K562 (cell line): ENCODE measurements around the gene TRIM10. TPM values are rescaled to one million over a fixed set of nuclear protein-coding genes. Genes with fewer than 3 reads are reported as not detected.

Source experiments
- ATAC-seq: fragments of 200-7000 bp; cut with Tn5 transposase; 3 replicates; pipeline ENCODE4 v1.9.1; 2020; ENCODE audit warnings: moderate library complexity
- BruUV-seq: library from RNA; stranded (reverse); fragments of 400-500 nt; replicated peaks from 2 replicates; lab custom pipeline; 2021; lab: Mats Ljungman, UMichigan
- CTCF ChIA-PET: fragments of 300-600 bp; formaldehyde crosslinking; extraction: SDS; loops from one replicate; lab custom pipeline; 2021; ENCODE audit warnings: low intra/inter-chr PET ratio; lab: Yijun Ruan, JAX
- POLR2A ChIA-PET: fragments of 300-600, 350-650 bp; sonication (Branson Sonifier 250); formaldehyde crosslinking; extraction: SDS; loops from one replicate; lab custom pipeline; 2021; ENCODE audit warnings: antibody characterized with exemption, inconsistent platforms; lab: Yijun Ruan, JAX
- DNase-seq, 4 experiments: peaks; one replicate each; pipeline versions ENCODE4 v3.0.0 to v3.0.0-alpha.2; 2011 to 2018; ENCODE audit warnings: low spot score in 3 of 4, mixed read lengths in 3 of 4; ENCODE audit errors: extremely low read depth in 1 of 4
- FAIRE-seq: peaks from 2 replicates; lab custom pipeline; 2011; peaks lifted over from hg19 to GRCh38; lab: Jason Lieb, UNC
- H2AFZ ChIP-seq: 2 replicates; pipeline ENCODE4 v1.6.0; 2011; ENCODE audit warnings: low read depth, low read length, control low read depth, inconsistent platforms
- H3K27ac ChIP-seq: fragments of 200-600 bp; 3 replicates; pipeline ENCODE4 v1.8.0; 2011; ENCODE audit warnings: low read depth, mild to moderate bottlenecking, control low read depth, inconsistent platforms, low read length, moderate library complexity, mixed read lengths; ENCODE audit errors: extremely low read depth
- H3K27me3 ChIP-seq, 2 experiments: fragments of 300-600 bp in 1 of 2; 2 replicates in 1 of 2; 3 replicates in 1 of 2; pipeline versions ENCODE4 v1.6.0 to v1.8.0; 2011; ENCODE audit warnings: inconsistent platforms in 2 of 2, low read length in 2 of 2, mild to moderate bottlenecking in 1 of 2, mixed read lengths in 1 of 2, moderate library complexity in 1 of 2; ENCODE audit not compliant: control insufficient read depth in 2 of 2, insufficient read depth in 2 of 2
- H3K36me3 ChIP-seq: fragments of 300-600 bp; 3 replicates; pipeline ENCODE4 v1.8.0; 2011; ENCODE audit warnings: mild to moderate bottlenecking, low read length, inconsistent platforms; ENCODE audit not compliant: control insufficient read depth, insufficient read depth
- H3K4me1 ChIP-seq, 2 experiments: fragments of 200-600 bp in 1 of 2; replicated peaks in 1 of 2; 2 replicates in 1 of 2; 3 replicates in 1 of 2; pipeline versions ENCODE4 v1.5.1 to v1.8.0; 2011; ENCODE audit warnings: inconsistent platforms in 2 of 2, low read length in 2 of 2, mild to moderate bottlenecking in 1 of 2, mixed read lengths in 1 of 2, moderate library complexity in 1 of 2; ENCODE audit not compliant: control insufficient read depth in 2 of 2, insufficient read depth in 2 of 2
- H3K4me2 ChIP-seq: 2 replicates; pipeline ENCODE4 v1.6.1; 2011; ENCODE audit warnings: low read length, control low read depth, inconsistent platforms, mixed read lengths; ENCODE audit not compliant: insufficient read depth
- H3K4me3 ChIP-seq: fragments of 200-600 bp; sonication (generic), shearing (Covaris generic); 2 replicates; pipeline ENCODE4 v1.5.1; 2016; ENCODE audit warnings: control low read depth, inconsistent platforms
- H3K79me2 ChIP-seq: fragments of 200-600 bp; 3 replicates; pipeline ENCODE4 v1.8.0; 2011; ENCODE audit warnings: low read length, inconsistent platforms; ENCODE audit not compliant: control insufficient read depth, insufficient read depth
- H3K9ac ChIP-seq, 2 experiments: 2 replicates each; pipeline versions ENCODE4 v1.6.0 to v1.6.1; 2011; ENCODE audit warnings: low read depth in 2 of 2, low read length in 2 of 2, control low read depth in 1 of 2, inconsistent platforms in 1 of 2, mild to moderate bottlenecking in 1 of 2, mixed read lengths in 1 of 2; ENCODE audit not compliant: insufficient read depth in 1 of 2
- H3K9me1 ChIP-seq: one replicate; pipeline ENCODE4 v1.6.0; 2011; ENCODE audit warnings: inconsistent platforms, mild to moderate bottlenecking, low read length, moderate library complexity; ENCODE audit not compliant: control insufficient read depth, insufficient read depth
- H3K9me3 ChIP-seq: replicated peaks from 2 replicates; pipeline ENCODE4 v1.5.1; 2011; ENCODE audit warnings: low read depth, low read length, inconsistent platforms; ENCODE audit not compliant: control insufficient read depth, insufficient read depth
- H4K20me1 ChIP-seq: replicated peaks from 2 replicates; pipeline ENCODE4 v1.6.1; 2011; ENCODE audit warnings: low read length, inconsistent platforms, mixed read lengths; ENCODE audit not compliant: control insufficient read depth, insufficient read depth
- KLF13 ChIP-seq: fragments of 450-650 bp; IDR thresholded peaks from 2 replicates; pipeline ENCODE4 v1.6.1; 2016; ENCODE audit warnings: missing genetic modification characterization, low read depth, mild to moderate bottlenecking, missing compliant biosample characterization, moderate library complexity, borderline replicate concordance
- MYBL2 ChIP-seq, 2 experiments: fragments of 450-650 bp in 1 of 2; sonication (generic) in 1 of 2; formaldehyde crosslinking in 1 of 2; IDR thresholded peaks; 2 replicates each; pipeline versions ENCODE4 v1.6.1 to v1.8.1; 2017 to 2022; ENCODE audit warnings: borderline replicate concordance in 1 of 2, inconsistent platforms in 1 of 2, low read depth in 1 of 2, mild to moderate bottlenecking in 1 of 2, missing genetic modification reagents in 1 of 2, moderate library complexity in 1 of 2
- TEAD2 ChIP-seq: fragments of 450-650 bp; IDR thresholded peaks from 2 replicates; pipeline ENCODE4 v1.6.1; 2016; ENCODE audit warnings: missing genetic modification characterization, control low read depth, missing compliant biosample characterization
- ZNF707 ChIP-seq: fragments of 250-450 bp; sonication (Bioruptor Pico); conservative IDR thresholded peaks from 2 replicates; pipeline ENCODE4 v1.8.0; 2022; ENCODE audit warnings: inconsistent platforms, mild to moderate bottlenecking, moderate library complexity
- WGBS: fragments of 100-300 bp; shearing (Covaris generic); methylation state at CpG from one replicate; pipeline ENCODE4 v1.1.6; 2016; ENCODE audit warnings: low coverage, mixed read lengths; ENCODE audit not compliant: insufficient coverage; ENCODE audit errors: missing lambda C conversion rate; 5-methylcytosine and 5-hydroxymethylcytosine counted together
- in situ Hi-C: fragments of 300-500 bp; cut with MboI; formaldehyde crosslinking; loops from 4 replicates; pipeline ENCODE4 v1.15.0; 2018; ENCODE audit warnings: inconsistent platforms, mixed read lengths
- intact Hi-C: fragments of 100-400 bp; cut with micrococcal nuclease; formaldehyde crosslinking; loops from 2 replicates; pipeline ENCODE4 v1.14.2; 2022
- polyA plus RNA-seq, 8 experiments: library from polyadenylated mRNA; depleted of rRNA in 4 of 8; stranded (reverse) in 5 of 8; unstranded in 3 of 8; fragments of >200 nt; fragmentation: Nextera tagmentation in 2 of 8; fragmentation: Illumina TruSeq in 1 of 8; extraction: Ambion mirVana in 2 of 8; extraction: Trizol in 1 of 8; gene quantifications; 2 replicates each; pipeline versions ENCODE4 v1.2.1 to v1.2.3, GENCODE V29; 2011 to 2014; ENCODE audit warnings: inconsistent platforms in 1 of 8, missing spikeins in 1 of 8
- total RNA-seq, 7 experiments: library from RNA; depleted of rRNA in 6 of 7; stranded (reverse); fragments of >200 nt in 6 of 7; fragmentation: Illumina TruSeq in 2 of 7; extraction: Trizol in 2 of 7; gene quantifications; 2 replicates each; pipeline versions ENCODE4 v1.2.1 to v1.2.3, GENCODE V29; 2011 to 2021; ENCODE audit warnings: low replicate concordance in 1 of 7
- TF ChIP-seq, protein P1 (sequence below): fragments of 250-450 bp; sonication (Bioruptor Pico); IDR thresholded peaks from 2 replicates; pipeline ENCODE4 v1.4.0; 2020; ENCODE audit warnings: mild to moderate bottlenecking, moderate library complexity
- TF ChIP-seq, protein P2 (sequence below): IDR thresholded peaks from 2 replicates; pipeline ENCODE4 v1.6.1; 2012; ENCODE audit warnings: low read depth, low read length, improper control_type of control experiment, borderline replicate concordance
- TF ChIP-seq, protein P3 (sequence below): IDR thresholded peaks from 2 replicates; pipeline ENCODE4 v1.6.1; 2011; ENCODE audit warnings: borderline replicate concordance, low read depth, mild to moderate bottlenecking, moderate library complexity, low read length; ENCODE audit not compliant: insufficient read depth, poor library complexity, severe bottlenecking

TRIM10 gene
- total and polyA plus RNA-seq, 9 of the 15 experiments (the other 6 are each of a cell fraction or from before 2014, with no cell fraction given), result 0.15 to 0.90 (median 0.36) TPM

DNA sequence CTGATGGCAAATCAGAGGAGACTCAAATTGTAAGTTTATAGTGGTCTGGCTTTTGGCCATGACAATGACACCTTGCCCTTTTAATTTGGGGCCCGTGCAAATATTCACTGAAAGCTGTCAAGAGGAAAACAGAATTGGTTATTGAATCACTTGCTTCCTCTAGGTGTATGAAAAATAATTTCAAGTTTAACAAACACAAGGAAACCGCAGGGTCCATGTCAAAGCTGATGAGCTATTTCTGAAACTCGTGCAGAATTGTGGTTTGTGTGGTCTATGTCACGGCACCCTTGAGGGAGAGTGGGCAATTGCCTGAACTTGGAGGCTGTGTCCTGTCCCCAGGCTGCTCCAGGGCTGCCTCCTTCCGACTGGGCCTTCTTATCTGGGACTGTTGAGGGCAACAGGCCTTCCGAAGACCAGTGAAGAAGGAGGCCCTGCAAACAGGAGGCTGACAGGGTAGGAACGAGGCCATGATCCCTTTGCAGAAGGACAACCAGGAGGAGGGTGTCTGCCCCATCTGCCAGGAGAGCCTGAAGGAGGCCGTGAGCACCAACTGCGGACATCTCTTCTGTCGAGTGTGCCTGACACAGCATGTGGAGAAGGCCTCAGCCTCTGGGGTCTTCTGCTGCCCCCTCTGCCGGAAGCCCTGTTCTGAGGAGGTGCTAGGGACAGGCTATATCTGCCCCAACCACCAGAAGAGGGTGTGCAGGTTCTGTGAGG is 24.3 kb downstream of the TRIM10 start:
- no peaks in the 10 kb centered on the region for H3K9me1 ChIP-seq
- CTCF ChIA-PET, result no interaction called here
- WGBS, result 4% methylated on average over 11 of the region's 11 CpGs
- no TSS peak for BruUV-seq
- H3K79me2 ChIP-seq, result no peaks in the 10 kb centered on the region
- intact Hi-C loops, result no loop called here
- no peak overlapping the region for H3K4me3 ChIP-seq
- peaks cover 0 to 14% of the 10 kb centered on the region in 2 experiments; a peak in 3 of 5 replicates for H3K27me3 ChIP-seq
- H3K36me3 ChIP-seq, result no peaks in the 10 kb centered on the region
- no peak overlapping the region for H3K27ac ChIP-seq
- POLR2A ChIA-PET, result interaction anchor here (2.3 kb wide), 1 partner anchor 11 kb away, joined by 6 read pairs; no protein-coding TSS in a partner anchor
- ATAC-seq (no peak; the same call in 2 of the 3 replicates), DNase-seq (no peak), FAIRE-seq (no peak)
- in situ Hi-C loops, result no loop called here
- H3K9me3 ChIP-seq, result no peaks in the 10 kb centered on the region
- H3K4me2 ChIP-seq, result no peak overlapping the region
- TF ChIP-seq KLF13, result no peak
- TF ChIP-seq, protein P1, sequence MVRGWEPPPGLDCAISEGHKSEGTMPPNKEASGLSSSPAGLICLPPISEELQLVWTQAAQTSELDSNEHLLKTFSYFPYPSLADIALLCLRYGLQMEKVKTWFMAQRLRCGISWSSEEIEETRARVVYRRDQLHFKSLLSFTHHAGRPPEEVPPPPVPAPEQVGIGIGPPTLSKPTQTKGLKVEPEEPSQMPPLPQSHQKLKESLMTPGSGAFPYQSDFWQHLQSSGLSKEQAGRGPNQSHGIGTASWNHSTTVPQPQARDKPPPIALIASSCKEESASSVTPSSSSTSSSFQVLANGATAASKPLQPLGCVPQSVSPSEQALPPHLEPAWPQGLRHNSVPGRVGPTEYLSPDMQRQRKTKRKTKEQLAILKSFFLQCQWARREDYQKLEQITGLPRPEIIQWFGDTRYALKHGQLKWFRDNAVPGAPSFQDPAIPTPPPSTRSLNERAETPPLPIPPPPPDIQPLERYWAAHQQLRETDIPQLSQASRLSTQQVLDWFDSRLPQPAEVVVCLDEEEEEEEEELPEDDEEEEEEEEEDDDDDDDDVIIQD (CRISPR knock-in tag), result no peak
- TF ChIP-seq ZNF707 (CRISPR knock-in tag), result peak; percentile 74
- no peak for TF ChIP-seq TEAD2 (tag)
- TF ChIP-seq, protein P2, sequence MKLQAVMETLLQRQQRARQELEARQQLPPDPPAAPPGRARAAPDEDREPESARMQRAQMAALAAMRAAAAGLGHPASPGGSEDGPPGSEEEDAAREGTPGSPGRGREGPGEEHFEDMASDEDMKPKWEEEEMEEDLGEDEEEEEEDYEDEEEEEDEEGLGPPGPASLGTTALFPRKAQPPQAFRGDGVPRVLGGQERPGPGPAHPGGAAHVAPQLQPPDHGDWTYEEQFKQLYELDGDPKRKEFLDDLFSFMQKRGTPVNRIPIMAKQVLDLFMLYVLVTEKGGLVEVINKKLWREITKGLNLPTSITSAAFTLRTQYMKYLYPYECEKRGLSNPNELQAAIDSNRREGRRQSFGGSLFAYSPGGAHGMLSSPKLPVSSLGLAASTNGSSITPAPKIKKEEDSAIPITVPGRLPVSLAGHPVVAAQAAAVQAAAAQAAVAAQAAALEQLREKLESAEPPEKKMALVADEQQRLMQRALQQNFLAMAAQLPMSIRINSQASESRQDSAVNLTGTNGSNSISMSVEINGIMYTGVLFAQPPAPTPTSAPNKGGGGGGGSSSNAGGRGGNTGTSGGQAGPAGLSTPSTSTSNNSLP, result no peak
- TF ChIP-seq MYBL2 (IDR thresholded peaks at IDR 0.05; ENCODE audit: low read depth), result no peak
- TF ChIP-seq MYBL2 (CRISPR knock-in tag; IDR thresholded peaks at IDR 0.05; ENCODE audit: borderline replicate concordance), result no peak
- TF ChIP-seq, protein P3, sequence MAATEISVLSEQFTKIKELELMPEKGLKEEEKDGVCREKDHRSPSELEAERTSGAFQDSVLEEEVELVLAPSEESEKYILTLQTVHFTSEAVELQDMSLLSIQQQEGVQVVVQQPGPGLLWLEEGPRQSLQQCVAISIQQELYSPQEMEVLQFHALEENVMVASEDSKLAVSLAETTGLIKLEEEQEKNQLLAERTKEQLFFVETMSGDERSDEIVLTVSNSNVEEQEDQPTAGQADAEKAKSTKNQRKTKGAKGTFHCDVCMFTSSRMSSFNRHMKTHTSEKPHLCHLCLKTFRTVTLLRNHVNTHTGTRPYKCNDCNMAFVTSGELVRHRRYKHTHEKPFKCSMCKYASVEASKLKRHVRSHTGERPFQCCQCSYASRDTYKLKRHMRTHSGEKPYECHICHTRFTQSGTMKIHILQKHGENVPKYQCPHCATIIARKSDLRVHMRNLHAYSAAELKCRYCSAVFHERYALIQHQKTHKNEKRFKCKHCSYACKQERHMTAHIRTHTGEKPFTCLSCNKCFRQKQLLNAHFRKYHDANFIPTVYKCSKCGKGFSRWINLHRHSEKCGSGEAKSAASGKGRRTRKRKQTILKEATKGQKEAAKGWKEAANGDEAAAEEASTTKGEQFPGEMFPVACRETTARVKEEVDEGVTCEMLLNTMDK, result no peak
- H4K20me1 ChIP-seq, result no peaks in the 10 kb centered on the region
- peak overlapping the region; percentile 26; the same call in 1 of the 2 replicates for H2AFZ ChIP-seq
- H3K4me1 ChIP-seq, result no peaks in the 10 kb centered on the region; a peak in 2 of 5 replicates
- H3K9ac ChIP-seq, result no peak overlapping the region
